ENCODE data around the gene ARL9. TPM values are rescaled to one million over a fixed set of nuclear protein-coding genes. Genes with fewer than 3 reads are reported as not detected.

ARL9 gene
- 61.4 and 65.9 TPM in 2 replicates for polyA plus RNA-seq

DNA sequence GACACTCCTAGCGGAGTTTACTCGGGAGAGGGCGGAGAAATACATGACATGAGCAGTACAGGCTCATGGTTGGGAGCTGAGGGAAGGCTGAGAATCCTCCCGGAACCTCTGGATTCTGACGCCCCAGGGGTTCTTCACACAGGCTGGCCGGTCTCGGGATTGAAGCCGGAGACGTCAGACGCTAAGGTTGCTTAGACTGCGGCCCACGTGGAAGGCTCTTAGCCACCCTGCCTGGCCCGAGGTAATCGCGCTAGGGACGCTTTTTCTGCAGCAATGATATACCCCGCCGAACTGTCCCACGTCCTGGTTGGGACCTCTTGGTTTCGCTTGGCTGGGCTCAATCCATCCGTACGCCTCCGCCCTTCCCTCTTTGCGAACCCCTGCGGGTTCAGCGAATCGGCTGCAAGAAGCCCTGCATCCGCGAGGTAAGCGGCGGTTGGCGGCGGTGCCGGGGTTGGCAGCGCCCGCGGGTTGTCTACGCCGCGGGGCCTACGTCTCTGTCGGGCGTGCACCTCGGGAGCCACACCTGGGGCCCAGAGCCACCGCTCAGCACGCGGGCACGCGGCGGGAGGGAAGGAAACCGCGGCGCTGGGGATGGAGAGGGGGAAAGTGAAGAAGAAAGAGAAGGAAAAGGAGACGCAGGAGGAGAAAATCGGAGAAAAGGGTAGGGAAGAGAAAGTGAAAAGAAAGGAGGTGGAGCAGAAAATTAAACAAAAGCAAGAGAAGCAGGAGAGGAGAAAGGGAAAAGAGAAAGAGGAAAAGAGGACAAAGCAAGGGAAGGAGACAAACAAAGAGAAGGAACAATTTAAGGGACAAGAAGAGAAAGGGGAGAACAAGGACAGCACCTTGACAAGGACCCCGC, at the start of gene ARL9:
ARL9 (plus strand) TSS at position 523 of the 862 bp plus-strand sequence; CDS start at position 595, 72 bp downstream.

GRCh38 chr4:56467284-56468096, 38.1 kb upstream of the ARL9 start, which contains the start of gene SRP72:
Gene SRP72 (plus strand): TSS chr4:56467617. CDS start chr4:56467636, 19 bp downstream.

Other genes starting within 250 kb of the ARL9 start
- gene AASDH, start 118.3 kb upstream of the ARL9 start, polyA plus RNA-seq: 27.5 and 39.6 TPM in 2 replicates
- 11.7 and 11.9 TPM in 2 replicates for gene PPAT, start 70.2 kb upstream of the ARL9 start, polyA plus RNA-seq
- gene PAICS, start 69.5 kb upstream of the ARL9 start, polyA plus RNA-seq: 47.9 and 56.8 TPM in 2 replicates
- gene SRP72, start 38.2 kb upstream of the ARL9 start, polyA plus RNA-seq: 117 and 156 TPM in 2 replicates
- gene HOPX, start 175.5 kb downstream of the ARL9 start, polyA plus RNA-seq: 511 and 644 TPM in 2 replicates

Data from Purkinje cell (primary cell).